NCI-H1436 treated with DMSO at 0.1 percent for 48 hours (cell line): ENCODE data around the gene ZNF219.

Experiments used
- DNase-seq: peaks from one replicate; lab custom pipeline; 2025; lab: John Stamatoyannopoulos, UW

Gene ZNF219

GRCh38 chr14:21101802-21102413, 3.5 kb upstream of the ZNF219 start:
- no peak for DNase-seq

GRCh38 chr14:21100931-21101330, 2.5 kb upstream of the ZNF219 start, which contains the start of gene TMEM253:
TSS of gene TMEM253 (plus strand) at chr14:21101066. CDS start at chr14:21101344, 278 bp downstream.
- DNase-seq = no peak

GRCh38 chr14:21099596-21099985, 1.1 kb upstream of the ZNF219 start:
- DNase-seq = no peak

- no peak for DNase-seq
Observed at GRCh38 chr14:21098892-21099595, 589 bp upstream of the ZNF219 start.

- DNase-seq = no peak
Observed at GRCh38 chr14:21097636-21098075, 799 bp downstream of the ZNF219 start.

GRCh38 chr14:21096978-21097635, 1.3 kb downstream of the ZNF219 start:
- DNase-seq = no peak

- DNase-seq = no peak
Observed at GRCh38 chr14:21096438-21096837, 2.0 kb downstream of the ZNF219 start.

- DNase-seq = no peak
Observed at GRCh38 chr14:21095430-21096205, 2.8 kb downstream of the ZNF219 start.

GRCh38 chr14:21093769-21094681, 4.4 kb downstream of the ZNF219 start:
- DNase-seq = no peak

GRCh38 chr14:21093018-21093417, 5.4 kb downstream of the ZNF219 start:
- DNase-seq = no peak

GRCh38 chr14:21092273-21093011, 6.0 kb downstream of the ZNF219 start:
- DNase-seq = no peak

GRCh38 chr14:21091821-21092272, 6.6 kb downstream of the ZNF219 start:
- no peak for DNase-seq

GRCh38 chr14:21090940-21091663, 7.4 kb downstream of the ZNF219 start:
- DNase-seq = no peak

- DNase-seq = no peak
Observed at GRCh38 chr14:21090194-21090939, 8.1 kb downstream of the ZNF219 start.

GRCh38 chr14:21089877-21090193, 8.6 kb downstream of the ZNF219 start:
- no peak for DNase-seq

- DNase-seq = no peak
Observed at GRCh38 chr14:21089271-21089670, 9.2 kb downstream of the ZNF219 start.

GRCh38 chr14:21088687-21089086, 9.8 kb downstream of the ZNF219 start:
- DNase-seq = no peak

GRCh38 chr14:21087294-21088091, 11.0 kb downstream of the ZNF219 start:
- no peak for DNase-seq
